ENCODE data around the gene LTO1.

The LTO1 gene

DNA sequence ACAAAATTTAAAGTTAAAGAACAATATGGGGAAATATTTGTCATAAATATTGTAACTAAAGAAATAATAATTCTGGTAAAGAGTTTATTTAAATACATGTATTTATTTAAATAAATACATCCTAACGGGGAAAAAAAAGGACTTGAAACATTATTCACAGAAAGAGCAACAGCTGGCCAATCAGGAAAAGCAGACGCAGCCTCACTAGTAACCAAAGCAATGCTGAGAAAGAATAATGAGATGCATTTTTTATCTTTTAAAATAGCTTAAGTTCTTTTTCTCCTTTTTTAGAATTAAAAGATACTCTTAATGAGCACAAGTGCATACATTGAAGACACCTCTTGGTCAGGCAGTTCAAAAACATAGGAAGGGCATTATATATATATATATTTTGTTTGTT is 2.6 kb upstream of the LTO1 start:
- DNase-seq (ENCODE audit: low read depth) = no peak

GRCh38 chr11:69674267-69674885 is 777 bp downstream of the LTO1 start:
- DNase-seq (ENCODE audit: low read depth) = no peak

DNA sequence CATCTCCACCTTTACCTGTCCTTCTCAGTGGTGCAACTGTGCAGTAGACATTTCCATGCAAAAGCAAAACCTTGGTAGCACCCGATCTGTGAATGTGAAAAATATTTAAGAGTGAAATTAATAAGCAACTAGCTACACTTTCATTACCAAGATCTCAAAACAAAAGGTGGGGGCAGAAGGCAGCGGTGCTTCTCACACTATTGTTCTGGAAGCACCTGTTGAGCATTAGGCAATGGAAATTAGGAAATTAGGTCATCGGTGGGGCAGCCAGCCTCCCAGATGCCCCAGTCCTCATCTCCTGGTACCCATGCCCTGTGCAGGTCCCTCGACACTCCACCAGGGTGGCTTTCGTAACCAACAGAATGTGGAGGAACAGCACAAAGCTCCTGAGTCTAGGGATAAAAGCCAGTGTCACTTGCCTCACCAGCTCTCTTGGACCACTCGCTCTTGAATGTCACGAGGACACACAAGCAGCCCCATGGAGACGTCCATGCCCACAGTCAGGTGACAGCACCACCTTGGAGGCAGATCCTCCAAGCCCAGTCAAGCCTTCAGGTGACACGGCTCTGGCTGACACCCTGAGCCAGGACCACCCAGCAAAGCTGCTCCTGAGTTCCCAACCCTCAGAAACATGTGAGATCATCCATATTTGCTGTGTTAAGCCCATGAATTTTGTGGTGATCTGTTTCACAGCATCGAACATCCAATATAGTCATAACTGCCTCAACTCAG is 3.3 kb downstream of the LTO1 start:
- DNase-seq (ENCODE audit: low read depth) = no peak

GRCh38 chr11:69670158-69670845 is 4.9 kb downstream of the LTO1 start:
- peak; percentile 29 for DNase-seq (ENCODE audit: low read depth)

- no peak for DNase-seq (ENCODE audit: low read depth)
These were observed 5.7 kb downstream of the LTO1 start for GRCh38 chr11:69669486-69669885.

- no peak for DNase-seq (ENCODE audit: low read depth)
These were observed 7.2 kb downstream of the LTO1 start for GRCh38 chr11:69667619-69668604.

DNA sequence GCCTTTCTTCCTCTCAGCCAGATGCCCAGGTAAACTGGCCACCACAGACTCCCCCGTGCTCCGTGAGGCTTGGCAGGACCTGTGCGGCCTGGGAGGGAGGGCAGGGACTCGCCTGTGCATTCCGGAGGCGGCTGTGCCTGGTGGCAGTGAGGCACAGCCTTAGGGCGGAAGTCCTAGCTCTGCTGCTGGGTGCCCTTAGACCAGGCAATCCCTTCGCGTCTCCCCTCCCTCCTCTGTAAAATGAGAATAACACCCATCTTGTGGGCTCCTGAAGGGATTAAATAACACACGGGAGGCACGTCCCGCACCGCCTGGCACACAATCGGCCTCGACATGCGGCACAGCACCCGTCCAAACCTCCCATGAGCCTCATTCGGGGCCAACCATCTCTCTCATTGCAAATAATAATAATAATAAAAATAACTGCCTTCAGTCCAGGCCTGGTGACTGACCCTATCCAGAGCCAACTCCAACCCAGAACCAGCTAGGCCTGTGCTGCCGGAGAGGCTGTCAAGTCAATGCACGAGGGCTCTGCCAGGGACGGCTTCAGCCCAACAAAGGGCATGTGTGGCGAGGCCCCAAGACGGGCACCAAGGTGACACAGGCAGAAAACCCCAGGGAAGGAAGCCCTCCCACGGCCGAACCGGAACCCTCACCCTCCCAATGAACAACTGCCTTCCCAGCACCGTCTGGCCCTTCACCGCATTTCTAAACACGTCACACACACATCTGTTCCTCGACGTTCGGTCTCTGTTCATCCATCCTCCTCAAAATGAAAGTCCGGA is 8.2 kb downstream of the LTO1 start:
- no peak for DNase-seq (ENCODE audit: low read depth)

GRCh38 chr11:69666261-69666660 is 8.9 kb downstream of the LTO1 start:
- DNase-seq (ENCODE audit: low read depth) = no peak

DNA sequence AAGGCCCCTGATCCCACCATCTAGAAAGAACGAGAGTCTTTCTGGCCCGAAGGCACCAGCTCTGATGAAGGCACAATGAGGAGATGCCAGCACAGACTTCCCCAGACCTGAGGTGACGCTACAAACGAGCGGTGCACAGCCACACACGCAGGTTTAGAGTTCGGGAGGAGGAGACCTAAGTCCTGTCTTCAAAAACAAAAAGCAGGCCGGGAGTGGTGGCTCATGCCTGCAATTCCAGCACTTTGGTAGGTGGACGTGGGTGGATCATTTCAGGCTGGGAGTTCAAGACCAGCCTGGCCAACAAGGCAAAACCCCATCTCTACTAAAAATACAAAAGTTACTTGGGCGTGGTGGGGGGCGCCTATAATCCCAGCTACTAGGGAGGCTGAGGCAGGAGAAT is 9.5 kb downstream of the LTO1 start:
- no peak for DNase-seq (ENCODE audit: low read depth)

- DNase-seq (ENCODE audit: low read depth) = no peak
These were observed 10.3 kb downstream of the LTO1 start for GRCh38 chr11:69664901-69665300.

- DNase-seq (ENCODE audit: low read depth) = no peak
These were observed 10.9 kb downstream of the LTO1 start for GRCh38 chr11:69664103-69664775.

- DNase-seq (ENCODE audit: low read depth) = no peak
These were observed 11.8 kb downstream of the LTO1 start for GRCh38 chr11:69663326-69663725.

GRCh38 chr11:69662806-69663205 is 12.3 kb downstream of the LTO1 start:
- DNase-seq (ENCODE audit: low read depth) = no peak

GRCh38 chr11:69662021-69662698 is 13.0 kb downstream of the LTO1 start:
- no peak for DNase-seq (ENCODE audit: low read depth)

GRCh38 chr11:69661413-69661715 is 13.8 kb downstream of the LTO1 start:
- DNase-seq (ENCODE audit: low read depth) = no peak

DNA sequence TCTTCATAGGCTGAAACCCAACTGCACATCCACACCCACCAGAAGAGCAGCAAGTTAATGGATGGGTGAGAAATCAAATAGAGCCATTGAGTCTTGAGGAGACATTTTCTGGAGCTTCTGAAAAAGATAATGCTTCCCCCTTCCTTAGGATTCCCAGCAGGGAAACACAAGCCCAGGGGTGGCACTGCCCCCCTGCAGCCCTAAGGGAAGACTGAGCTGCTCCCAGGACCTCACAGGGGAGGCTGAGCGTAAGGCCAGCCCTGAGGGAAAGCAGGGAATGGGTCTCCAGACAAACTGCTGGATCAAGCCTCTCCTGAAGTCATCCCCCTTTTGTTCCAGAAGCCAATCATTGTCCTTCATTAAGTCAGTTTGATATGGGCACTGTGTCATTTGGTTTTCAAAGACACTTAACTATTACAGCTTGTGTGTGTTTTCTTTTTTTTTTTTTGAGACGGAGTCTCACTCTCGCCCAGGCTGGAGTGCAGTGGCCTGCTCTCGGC is 15.1 kb downstream of the LTO1 start:
- no peak for DNase-seq (ENCODE audit: low read depth)

GRCh38 chr11:69659591-69659990 is 15.6 kb downstream of the LTO1 start:
- no peak for DNase-seq (ENCODE audit: low read depth)

DNA sequence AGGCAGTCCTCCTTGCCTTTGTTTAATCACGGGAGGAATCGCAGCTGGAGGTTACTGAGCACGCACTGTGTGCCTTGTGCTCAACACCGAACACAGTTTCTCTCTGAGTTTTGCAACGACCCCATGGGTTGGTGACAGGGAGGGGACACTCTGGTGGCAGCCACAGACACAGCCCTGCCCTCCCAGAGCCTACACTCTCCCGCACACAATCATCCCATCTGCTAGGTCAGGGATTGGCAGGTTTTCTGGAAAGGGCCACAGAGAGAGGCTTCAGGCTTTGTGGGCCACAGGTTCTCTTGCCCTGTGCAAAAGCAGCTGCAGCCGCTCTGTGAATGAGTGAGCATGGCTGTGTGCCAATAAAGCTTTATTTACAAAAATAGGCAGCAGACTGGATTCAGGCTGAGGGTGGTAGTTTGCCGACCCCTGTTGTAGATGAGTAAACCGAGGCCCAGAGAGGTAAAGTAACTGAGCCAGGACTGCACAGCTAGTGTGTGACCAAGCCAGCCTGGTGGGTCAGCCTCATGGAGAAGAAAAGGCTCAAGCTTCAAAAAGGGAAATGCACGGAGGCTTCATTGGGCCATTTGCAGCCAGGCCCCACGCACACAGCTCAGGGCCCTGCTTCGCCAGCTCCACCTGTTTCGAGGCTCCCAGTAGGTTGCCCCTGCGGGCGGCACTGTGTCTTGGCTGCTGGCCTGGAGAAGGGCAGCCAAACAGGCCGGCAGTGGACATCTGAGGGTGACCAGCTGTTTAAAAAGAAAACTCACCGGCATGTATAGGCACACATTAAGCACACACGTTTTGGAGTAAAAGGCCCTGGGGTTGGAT is 16.3 kb downstream of the LTO1 start:
- no peak for DNase-seq (ENCODE audit: low read depth)

DNA sequence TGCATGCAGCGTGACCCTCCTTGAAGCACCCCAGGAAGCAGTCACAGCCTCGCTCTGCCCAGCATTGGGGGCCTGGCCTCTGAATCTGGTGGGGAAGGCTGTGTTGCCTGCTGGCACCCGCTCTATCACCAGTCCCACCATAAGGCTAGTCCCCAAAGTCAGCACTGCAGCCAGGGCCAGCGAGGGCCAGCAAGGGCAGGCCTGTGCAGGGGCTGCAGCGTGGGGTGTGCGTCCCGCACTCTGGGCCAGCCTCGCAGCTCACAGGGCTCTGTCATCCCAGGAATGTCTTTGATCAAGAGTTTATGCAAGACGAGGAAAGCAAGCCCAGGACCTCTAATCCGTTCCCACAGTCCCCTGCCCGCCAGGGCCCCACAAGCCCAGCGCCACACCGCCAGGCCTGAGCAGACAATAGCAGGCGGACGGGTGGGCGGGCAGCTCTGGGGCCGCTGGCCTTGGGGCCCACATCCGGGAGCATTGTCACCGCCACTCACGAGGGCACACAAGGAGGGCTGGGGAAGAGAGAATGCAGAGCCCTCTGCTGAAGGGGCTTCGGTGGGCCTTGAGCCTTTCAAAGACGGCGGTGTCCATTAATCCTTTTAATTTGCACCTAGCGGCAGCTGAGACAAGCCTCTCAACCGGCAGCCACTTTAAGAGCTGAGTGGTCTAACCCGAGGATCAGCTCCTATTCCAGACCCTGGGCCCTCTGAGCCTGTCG is 17.1 kb downstream of the LTO1 start:
- no peak for DNase-seq (ENCODE audit: low read depth)
